ENCODE results near the gene LMO4. TPM values are rescaled to one million over a fixed set of nuclear protein-coding genes. Genes with fewer than 3 reads are reported as not detected.

The LMO4 gene
- total and polyA plus RNA-seq, 2 experiments from 2014 or later = 35.6 to 96.2 TPM

DNA sequence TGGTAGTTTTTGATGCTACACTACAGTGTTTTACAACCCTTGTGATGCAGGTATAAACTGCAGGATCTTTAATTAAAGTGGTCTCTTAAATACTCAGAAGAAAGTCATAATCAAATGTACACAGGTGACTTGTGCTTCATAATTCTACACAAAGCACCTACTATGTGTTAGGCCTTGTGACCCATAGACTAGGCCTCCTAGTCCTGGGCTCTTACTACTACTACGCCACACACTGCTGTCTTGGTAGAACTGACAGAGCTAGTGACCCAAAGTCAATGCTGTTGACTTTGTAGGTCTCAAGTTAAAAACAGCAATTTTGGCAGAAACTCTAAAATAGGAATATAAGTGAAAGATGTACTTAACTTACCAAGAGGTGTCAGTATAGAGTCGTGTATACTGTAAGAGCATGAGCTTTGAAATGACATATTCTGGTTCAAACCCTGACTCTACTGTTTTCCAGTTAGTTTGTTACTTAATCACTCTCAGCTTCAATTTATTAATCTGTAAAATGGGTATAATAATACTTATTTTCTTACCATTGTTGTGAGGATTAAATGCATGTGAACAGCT is 48.6 kb upstream of the LMO4 start:
- no peaks in the 10 kb centered on the region for H3K9me2 ChIP-seq (ENCODE audit: insufficient read depth)
- peak; percentile 60 for DNase-seq (ENCODE audit: low spot score)
- no peak overlapping the region for H2AFZ ChIP-seq
- H3K4me1 Mint-ChIP-seq = peaks cover 6% of the 10 kb centered on the region
- H3K4me2 ChIP-seq = no peak overlapping the region
- no peak overlapping the region for H3K4me3 ChIP-seq
- no peaks in the 10 kb centered on the region for H3F3A ChIP-seq (replicated peaks; ENCODE audit: low read depth)
- no peaks in the 10 kb centered on the region for H4K20me1 ChIP-seq (replicated peaks; ENCODE audit: insufficient read depth)
- H3K27me3 Mint-ChIP-seq (ENCODE audit: insufficient read depth, low read depth, poor library complexity) = no peaks in the 10 kb centered on the region
- 0 out of 2 replicates have a peak, but pooled peaks cover under 1% of the 10 kb centered on the region for H3K4me1 ChIP-seq (ENCODE audit: insufficient read depth)
- H3K27ac Mint-ChIP-seq = no peak overlapping the region
- H3K4me3 Mint-ChIP-seq = no peak overlapping the region
- H3K36me3 ChIP-seq (ENCODE audit: insufficient read depth) = no peaks in the 10 kb centered on the region
- no peaks in the 10 kb centered on the region for H3K79me2 ChIP-seq (replicated peaks; ENCODE audit: insufficient read depth)
- H3K36me3 Mint-ChIP-seq (ENCODE audit: low read depth) = no peaks in the 10 kb centered on the region
- no peaks in the 10 kb centered on the region for H3K9me3 Mint-ChIP-seq
- no peaks in the 10 kb centered on the region for H3K27me3 ChIP-seq (ENCODE audit: insufficient read depth)
- TF ChIP-seq ZNF462 (CRISPR knock-in tag; IDR thresholded peaks at IDR 0.05) = no peak
- no peak for TF ChIP-seq EZH2 (IDR thresholded peaks at IDR 0.05; ENCODE audit: low read depth, unreplicated experiment)
- TF ChIP-seq, protein P1, sequence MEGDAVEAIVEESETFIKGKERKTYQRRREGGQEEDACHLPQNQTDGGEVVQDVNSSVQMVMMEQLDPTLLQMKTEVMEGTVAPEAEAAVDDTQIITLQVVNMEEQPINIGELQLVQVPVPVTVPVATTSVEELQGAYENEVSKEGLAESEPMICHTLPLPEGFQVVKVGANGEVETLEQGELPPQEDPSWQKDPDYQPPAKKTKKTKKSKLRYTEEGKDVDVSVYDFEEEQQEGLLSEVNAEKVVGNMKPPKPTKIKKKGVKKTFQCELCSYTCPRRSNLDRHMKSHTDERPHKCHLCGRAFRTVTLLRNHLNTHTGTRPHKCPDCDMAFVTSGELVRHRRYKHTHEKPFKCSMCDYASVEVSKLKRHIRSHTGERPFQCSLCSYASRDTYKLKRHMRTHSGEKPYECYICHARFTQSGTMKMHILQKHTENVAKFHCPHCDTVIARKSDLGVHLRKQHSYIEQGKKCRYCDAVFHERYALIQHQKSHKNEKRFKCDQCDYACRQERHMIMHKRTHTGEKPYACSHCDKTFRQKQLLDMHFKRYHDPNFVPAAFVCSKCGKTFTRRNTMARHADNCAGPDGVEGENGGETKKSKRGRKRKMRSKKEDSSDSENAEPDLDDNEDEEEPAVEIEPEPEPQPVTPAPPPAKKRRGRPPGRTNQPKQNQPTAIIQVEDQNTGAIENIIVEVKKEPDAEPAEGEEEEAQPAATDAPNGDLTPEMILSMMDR (conservative IDR thresholded peaks at IDR 0.05; ENCODE audit: low read depth in 2 of 2) = peak; percentile 46 to 61
- no peak for TF ChIP-seq ZNF114 (CRISPR knock-in tag; IDR thresholded peaks at IDR 0.05)
- no peak for TF ChIP-seq NANOG (IDR thresholded peaks at IDR 0.05; ENCODE audit: borderline replicate concordance)
- H3K27ac ChIP-seq (ENCODE audit: low read depth) = no peak overlapping the region
- ATAC-seq = no peak

All from GM23338 (cell line).